ENCODE measurements around the gene PTPN4.

DNA sequence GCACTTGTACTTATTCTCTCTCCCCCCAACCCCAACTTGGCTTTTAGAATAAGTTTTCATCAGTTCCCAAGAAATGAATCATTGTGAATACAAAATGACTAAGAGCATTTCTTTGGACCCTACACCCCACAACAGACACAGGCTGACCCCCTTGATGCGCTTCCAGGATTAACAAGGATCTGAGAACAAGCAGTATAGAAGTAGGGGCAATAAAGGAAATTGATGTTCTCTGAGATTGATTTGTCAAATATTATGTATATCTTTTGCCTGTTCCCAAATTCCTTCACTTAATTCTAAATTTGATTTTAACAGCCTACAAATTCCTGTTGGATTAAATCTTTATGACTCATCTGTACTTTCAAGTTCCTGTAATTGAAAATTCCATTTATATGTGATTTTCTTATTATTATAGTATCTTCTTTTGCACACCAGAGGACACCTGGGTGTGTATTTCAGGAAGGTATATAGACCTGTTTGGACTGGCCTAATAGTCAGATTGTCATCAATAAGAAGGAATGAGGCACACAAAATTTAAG, 10.2 kb upstream of the PTPN4 start:
- TF ChIP-seq CTCF (conservative IDR thresholded peaks at IDR 0.05 in 1 of 2, IDR thresholded peaks at IDR 0.05 in 1 of 2; ENCODE audit: extremely low read depth in 1 of 2, insufficient read depth in 1 of 2, low read depth in 1 of 2, low read length in 2 of 2) (no peak), EZH2 (IDR thresholded peaks at IDR 0.05; ENCODE audit: borderline replicate concordance, low read length) (no peak)

All from mammary epithelial cell (primary cell).